Endothelial cell of umbilical vein (primary cell): ENCODE measurements around the gene CFAP20.

ENCODE experiments used
- CTCF ChIP-seq, 2 donors: IDR thresholded peaks; 1 replicate in 1 of 2; 2 replicates in 1 of 2; pipeline ENCODE4 v1.5.1; 2011; ENCODE audit warnings: low read length in 2 of 2, mild to moderate bottlenecking in 2 of 2, moderate library complexity in 2 of 2, control low read depth in 1 of 2, inconsistent platforms in 1 of 2, low read depth in 1 of 2; ENCODE audit not compliant: insufficient read depth in 1 of 2; ENCODE audit errors: extremely low read depth in 1 of 2
- EZH2 ChIP-seq: IDR thresholded peaks from 2 replicates; pipeline ENCODE4 v1.6.1; 2012; ENCODE audit warnings: borderline replicate concordance, low read depth, mild to moderate bottlenecking, moderate library complexity, low read length, inconsistent platforms; ENCODE audit not compliant: severe bottlenecking
- MYC ChIP-seq: IDR thresholded peaks from one replicate; pipeline ENCODE4 v1.6.1; 2011; ENCODE audit warnings: mild to moderate bottlenecking, low read depth, low read length
- POLR2A ChIP-seq: IDR thresholded peaks from 2 replicates; pipeline ENCODE4 v1.6.1; 2012; ENCODE audit warnings: low read depth, mild to moderate bottlenecking, control low read depth, low read length
- POLR2AphosphoS5 ChIP-seq: IDR thresholded peaks from 2 replicates; pipeline ENCODE4 v1.6.1; 2012; ENCODE audit warnings: low read depth, mild to moderate bottlenecking, control low read depth, low read length, moderate library complexity; ENCODE audit not compliant: insufficient read depth

GRCh38 chr16:58098207-58099096, 30.7 kb downstream of the CFAP20 start:
- TF ChIP-seq CTCF (IDR thresholded peaks at IDR 0.05; ENCODE audit: extremely low read depth in 1 of 2, insufficient read depth in 1 of 2, low read depth in 1 of 2, low read length in 2 of 2), result no peak
- TF ChIP-seq EZH2, result no peak
- TF ChIP-seq MYC, result no peak
- TF ChIP-seq POLR2AphosphoS5, result no peak
- no peak for TF ChIP-seq POLR2A
